IMR-90 (cell line): ENCODE results near the gene MAFF. TPM values are rescaled to one million over a fixed set of nuclear protein-coding genes. Genes with fewer than 3 reads are reported as not detected.

ENCODE experiments used
- ATAC-seq: fragments of 200-7000 bp; cut with Tn5 transposase; 2 replicates; pipeline ENCODE4 v1.9.1; 2020; ENCODE audit warnings: low read depth, mild to moderate bottlenecking, moderate library complexity
- BruUV-seq: library from RNA; stranded (reverse); fragments of 400-500 nt; replicated peaks from 2 replicates; lab custom pipeline; 2021; lab: Mats Ljungman, UMichigan
- CTCF ChIA-PET: fragments of 300-600 bp; formaldehyde crosslinking; extraction: SDS; loops from one replicate; lab custom pipeline; 2021; ENCODE audit warnings: antibody characterized with exemption; lab: Yijun Ruan, JAX
- POLR2A ChIA-PET: fragments of 300-600 bp; sonication (Branson Sonifier 250); formaldehyde crosslinking; loops from one replicate; lab custom pipeline; 2022; ENCODE audit warnings: antibody characterized with exemption; ENCODE audit not compliant: unreplicated experiment; lab: Charles Lee
- DNase-seq: peaks from one replicate; pipeline ENCODE4 v3.0.0; 2013
- H2AFZ ChIP-seq: replicated peaks from 2 replicates; pipeline ENCODE3; 2013; ENCODE audit warnings: low read length, mild to moderate bottlenecking; ENCODE audit not compliant: poor library complexity
- H2AK5ac ChIP-seq: 2 replicates; pipeline ENCODE4 v1.6.1; 2013; ENCODE audit warnings: low read depth, low read length, inconsistent platforms
- H2AK9ac ChIP-seq: replicated peaks from 2 replicates; pipeline ENCODE3; 2013; ENCODE audit warnings: mild to moderate bottlenecking, low read depth, low read length, moderate library complexity; ENCODE audit not compliant: poor library complexity
- H2BK120ac ChIP-seq: 2 replicates; pipeline ENCODE4 v1.6.1; 2013; ENCODE audit warnings: low read depth, low read length, inconsistent platforms
- H2BK15ac ChIP-seq: 3 replicates; pipeline ENCODE4 v1.6.1; 2013; ENCODE audit warnings: low read depth, low read length, inconsistent platforms
- H2BK20ac ChIP-seq: 2 replicates; pipeline ENCODE4 v1.6.1; 2013; ENCODE audit warnings: low read depth, mild to moderate bottlenecking, inconsistent platforms, low read length, moderate library complexity
- H2BK5ac ChIP-seq: 2 replicates; pipeline ENCODE4 v1.6.1; 2013; ENCODE audit warnings: mild to moderate bottlenecking, low read depth, low read length, inconsistent platforms; ENCODE audit not compliant: poor library complexity, severe bottlenecking
- H3K14ac ChIP-seq: replicated peaks from 2 replicates; pipeline ENCODE4 v1.6.1; 2013; ENCODE audit warnings: low read depth, low read length, inconsistent platforms
- H3K18ac ChIP-seq: 2 replicates; pipeline ENCODE4 v1.6.1; 2013; ENCODE audit warnings: low read depth, low read length, control low read depth
- H3K23ac ChIP-seq: 2 replicates; pipeline ENCODE4 v1.6.1; 2013; ENCODE audit warnings: low read depth, low read length, inconsistent platforms
- H3K27ac ChIP-seq: 2 replicates; pipeline ENCODE4 v1.5.1; 2013; ENCODE audit warnings: mild to moderate bottlenecking, control low read depth, low read length; ENCODE audit not compliant: insufficient read depth
- H3K27me3 ChIP-seq: 2 replicates; pipeline ENCODE4 v1.6.1; 2013; ENCODE audit warnings: low read length; ENCODE audit not compliant: control insufficient read depth, insufficient read depth
- H3K36me3 ChIP-seq: 2 replicates; pipeline ENCODE4 v1.6.1; 2013; ENCODE audit warnings: low read length, mixed read lengths; ENCODE audit not compliant: control insufficient read depth, insufficient read depth
- H3K4ac ChIP-seq: 2 replicates; pipeline ENCODE4 v1.6.1; 2013; ENCODE audit warnings: low read depth, low read length, inconsistent platforms
- H3K4me1 ChIP-seq: 2 replicates; pipeline ENCODE4 v1.6.1; 2013; ENCODE audit warnings: low read length, mixed read lengths; ENCODE audit not compliant: control insufficient read depth, insufficient read depth
- H3K4me2 ChIP-seq: 2 replicates; pipeline ENCODE4 v1.6.1; 2013; ENCODE audit warnings: low read depth, mild to moderate bottlenecking, control low read depth, low read length, moderate library complexity
- H3K4me3 ChIP-seq: 2 replicates; pipeline ENCODE4 v1.5.1; 2013; ENCODE audit warnings: low read depth, mild to moderate bottlenecking, control low read depth, low read length, moderate library complexity; ENCODE audit not compliant: insufficient read depth
- H3K56ac ChIP-seq: 2 replicates; pipeline ENCODE4 v1.6.1; 2013; ENCODE audit warnings: low read length, inconsistent platforms; ENCODE audit not compliant: insufficient read depth; ENCODE audit errors: extremely low read depth
- H3K79me1 ChIP-seq, 2 experiments: 2 replicates each; pipeline ENCODE4 v1.6.1; 2013; ENCODE audit warnings: low read length in 2 of 2, inconsistent platforms in 1 of 2, low read depth in 1 of 2
- H3K9ac ChIP-seq: 2 replicates; pipeline ENCODE4 v1.6.1; 2013; ENCODE audit warnings: low read depth, low read length, control low read depth
- H3K9me1 ChIP-seq: 2 replicates; pipeline ENCODE4 v1.6.1; 2013; ENCODE audit warnings: low read length, inconsistent platforms; ENCODE audit not compliant: insufficient read depth
- H3K9me3 ChIP-seq: 2 replicates; pipeline ENCODE4 v1.6.1; 2013; ENCODE audit warnings: low read length; ENCODE audit not compliant: control insufficient read depth, insufficient read depth
- H4K20me1 ChIP-seq: 2 replicates; pipeline ENCODE4 v1.6.1; 2013; ENCODE audit warnings: low read length, inconsistent platforms; ENCODE audit not compliant: insufficient read depth
- H4K5ac ChIP-seq: 2 replicates; pipeline ENCODE4 v1.6.1; 2013; ENCODE audit warnings: mild to moderate bottlenecking, low read depth, low read length, control low read depth
- H4K8ac ChIP-seq, 2 experiments: 2 replicates each; pipeline ENCODE4 v1.6.1; 2013; ENCODE audit warnings: low read depth in 2 of 2, low read length in 2 of 2, control low read depth in 1 of 2, inconsistent platforms in 1 of 2
- H4K91ac ChIP-seq: 2 replicates; pipeline ENCODE4 v1.6.1; 2013; ENCODE audit warnings: low read depth, low read length, inconsistent platforms; ENCODE audit not compliant: insufficient read depth
- CTCF ChIP-seq: conservative IDR thresholded peaks from 2 replicates; pipeline ENCODE4 v1.5.1; 2012; ENCODE audit warnings: mild to moderate bottlenecking, low read depth, low read length, improper control_type of control experiment
- WGBS, 2 experiments: methylation state at CpG; one replicate each; pipeline versions ENCODE4 v1.1.5 to v1.1.7; 2013; ENCODE audit warnings: missing lambda C conversion rate in 2 of 2; ENCODE audit not compliant: insufficient read length in 1 of 2; ENCODE audit errors: extremely low coverage in 2 of 2; 5-methylcytosine and 5-hydroxymethylcytosine counted together
- dilution Hi-C: fragments of 300-500 bp; cut with HindIII; formaldehyde crosslinking; loops from one replicate; pipeline ENCODE4 v1.14.3; 2018; ENCODE audit warnings: low sequenced_read_pairs; ENCODE audit not compliant: unreplicated experiment
- in situ Hi-C: fragments of 300-500 bp; cut with MboI; formaldehyde crosslinking; loops from 3 replicates; pipeline ENCODE4 v1.14.3; 2019; ENCODE audit warnings: low sequenced_read_pairs, inconsistent platforms, mixed read lengths
- intact Hi-C: fragments of 100-400 bp; cut with micrococcal nuclease; formaldehyde crosslinking; loops from 2 replicates; pipeline ENCODE4 v1.10.0; 2022
- polyA plus RNA-seq, 3 experiments: library from polyadenylated mRNA; depleted of rRNA; stranded (reverse); fragments of >200 nt; gene quantifications; 2 replicates each; pipeline ENCODE4 v1.2.3, GENCODE V29; 2012; ENCODE audit warnings: low replicate concordance in 1 of 3
- total RNA-seq: library from RNA; depleted of rRNA; stranded (reverse); fragments of >200 nt; gene quantifications from 2 replicates; pipeline ENCODE4 v1.2.3, GENCODE V29; 2012

The MAFF gene
- total and polyA plus RNA-seq, 2 of the 4 experiments (the other 2 are of a cell fraction) = 18.3 to 25.9 TPM

GRCh38 chr22:38244106-38244505, 42.3 kb downstream of the MAFF start:
- Histone ChIP-seq H2AK9ac (no peak overlapping the region), H3K23ac (no peak overlapping the region), H2AK5ac (no peak overlapping the region), H4K91ac (no peak overlapping the region), H3K4me2 (no peak overlapping the region), H3K14ac (no peak overlapping the region), H3K4me3 (no peak overlapping the region), H4K20me1 (peaks cover 26% of the 10 kb centered on the region), H4K5ac (no peak overlapping the region), H3K18ac (no peak overlapping the region), H2BK120ac (no peak overlapping the region), H3K4ac (no peak overlapping the region), H3K36me3 (peaks cover 32% of the 10 kb centered on the region), H2AFZ (no peak overlapping the region), H3K79me1 (peaks cover 24 to 82% of the 10 kb centered on the region in 2 experiments), H3K9me1 (peaks cover 18% of the 10 kb centered on the region), H3K9ac (no peak overlapping the region), H3K56ac (no peak overlapping the region), H3K4me1 (peaks cover 31% of the 10 kb centered on the region), H4K8ac (peak overlapping the region; percentile 18 to 21; a peak in 2 of 4 replicates), H3K27me3 (no peaks in the 10 kb centered on the region), H2BK15ac (no peak overlapping the region), H3K27ac (peak overlapping the region; percentile 50; the same call in 1 of the 2 replicates), H2BK5ac (peak overlapping the region; percentile 48), H2BK20ac (no peak overlapping the region), H3K9me3 (no peaks in the 10 kb centered on the region)
- in situ Hi-C loops (no loop called here), intact Hi-C loops (loop anchor here (5.0 kb wide), 1 partner anchor 328 kb away; the partner anchor contains the start of gene DMC1), dilution Hi-C loops (no loop called here)
- CTCF ChIA-PET = no interaction called here
- no CpG with 5 or more reads among the region's 4 CpGs for WGBS, 2 experiments
- no TSS peak for BruUV-seq
- ATAC-seq (no peak), DNase-seq (peak; percentile 34)
- no peak for TF ChIP-seq CTCF
- POLR2A ChIA-PET = no interaction called here
